GM23338 (cell line): ENCODE results near the gene CSNK1A1.

Source experiments
- CREB1 ChIP-seq: fragments of 250-450 bp; sonication (Bioruptor Pico); IDR thresholded peaks from 2 replicates; pipeline ENCODE4 v1.5.0; 2020; ENCODE audit warnings: low read depth, mild to moderate bottlenecking, moderate library complexity
- EZH2 ChIP-seq: fragments of 200-600 bp; sonication (generic); IDR thresholded peaks from one replicate; pipeline ENCODE4 v1.8.0; 2017; ENCODE audit warnings: antibody characterized with exemption, mild to moderate bottlenecking, low read depth; ENCODE audit not compliant: unreplicated experiment
- EZH2phosphoT487 ChIP-seq: fragments of 200-600 bp; sonication (generic); IDR thresholded peaks from one replicate; pipeline ENCODE4 v1.8.1; 2018; ENCODE audit warnings: antibody characterized with exemption; ENCODE audit not compliant: unreplicated experiment
- NANOG ChIP-seq: IDR thresholded peaks from 2 replicates; pipeline ENCODE4 v1.6.1; 2016; ENCODE audit warnings: antibody characterized with exemption, borderline replicate concordance
- POLR2AphosphoS5 ChIP-seq: IDR thresholded peaks from 2 replicates; pipeline ENCODE4 v1.6.1; 2016; ENCODE audit warnings: antibody characterized with exemption, low read depth
- TF ChIP-seq, protein P1 (sequence below), 2 experiments: fragments of 200-600 bp in 1 of 2; sonication (generic) in 1 of 2; conservative IDR thresholded peaks; 2 replicates each; pipeline versions ENCODE4 v1.5.1 to v1.6.1; 2016 to 2017; ENCODE audit warnings: antibody characterized with exemption in 2 of 2, low read depth in 2 of 2, mild to moderate bottlenecking in 2 of 2, moderate library complexity in 1 of 2
- TF ChIP-seq, protein P2 (sequence below): IDR thresholded peaks from one replicate; pipeline ENCODE4 v1.6.1; 2018; ENCODE audit warnings: antibody characterized with exemption; ENCODE audit not compliant: unreplicated experiment
- TF ChIP-seq, protein P3 (sequence below): IDR thresholded peaks from 2 replicates; pipeline ENCODE4 v1.6.1; 2016; ENCODE audit warnings: antibody characterized with exemption

DNA sequence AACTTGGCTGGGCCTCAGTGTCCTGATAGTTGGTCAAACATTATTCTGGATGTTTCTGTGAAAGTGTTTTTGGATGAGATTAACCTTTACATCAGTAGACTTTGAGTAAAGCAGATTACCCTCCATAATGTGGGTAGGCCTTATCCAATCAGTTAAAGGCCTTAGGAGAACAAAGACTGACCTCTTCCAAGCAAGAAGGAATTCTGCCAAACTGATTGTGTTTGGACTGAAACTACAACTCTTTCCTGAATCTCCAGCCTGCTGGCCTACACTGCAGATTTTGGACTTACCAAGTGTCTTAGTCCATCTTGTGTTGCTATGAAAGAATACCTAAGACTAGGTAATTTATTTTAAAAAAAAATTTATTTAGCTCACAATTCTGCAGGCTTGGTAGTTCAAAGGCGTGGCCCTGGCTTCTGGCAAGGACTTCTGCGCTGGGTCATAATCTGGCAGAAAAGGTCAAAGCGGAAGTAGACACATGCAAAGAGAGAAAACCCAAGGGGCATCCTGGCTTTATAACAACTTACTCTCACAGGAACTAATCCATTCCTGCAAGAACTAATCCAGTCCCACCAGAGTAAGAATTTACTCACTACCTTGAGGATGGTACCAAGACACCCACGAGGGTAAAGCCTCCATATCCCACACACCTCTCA is 21.5 kb upstream of the CSNK1A1 start:
- TF ChIP-seq, protein P1, sequence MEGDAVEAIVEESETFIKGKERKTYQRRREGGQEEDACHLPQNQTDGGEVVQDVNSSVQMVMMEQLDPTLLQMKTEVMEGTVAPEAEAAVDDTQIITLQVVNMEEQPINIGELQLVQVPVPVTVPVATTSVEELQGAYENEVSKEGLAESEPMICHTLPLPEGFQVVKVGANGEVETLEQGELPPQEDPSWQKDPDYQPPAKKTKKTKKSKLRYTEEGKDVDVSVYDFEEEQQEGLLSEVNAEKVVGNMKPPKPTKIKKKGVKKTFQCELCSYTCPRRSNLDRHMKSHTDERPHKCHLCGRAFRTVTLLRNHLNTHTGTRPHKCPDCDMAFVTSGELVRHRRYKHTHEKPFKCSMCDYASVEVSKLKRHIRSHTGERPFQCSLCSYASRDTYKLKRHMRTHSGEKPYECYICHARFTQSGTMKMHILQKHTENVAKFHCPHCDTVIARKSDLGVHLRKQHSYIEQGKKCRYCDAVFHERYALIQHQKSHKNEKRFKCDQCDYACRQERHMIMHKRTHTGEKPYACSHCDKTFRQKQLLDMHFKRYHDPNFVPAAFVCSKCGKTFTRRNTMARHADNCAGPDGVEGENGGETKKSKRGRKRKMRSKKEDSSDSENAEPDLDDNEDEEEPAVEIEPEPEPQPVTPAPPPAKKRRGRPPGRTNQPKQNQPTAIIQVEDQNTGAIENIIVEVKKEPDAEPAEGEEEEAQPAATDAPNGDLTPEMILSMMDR (conservative IDR thresholded peaks at IDR 0.05; ENCODE audit: low read depth in 2 of 2), result no peak
- TF ChIP-seq POLR2AphosphoS5 (no peak), EZH2 (no peak), CREB1 (CRISPR knock-in tag) (no peak), NANOG (no peak), EZH2phosphoT487 (no peak)
- TF ChIP-seq, protein P2, sequence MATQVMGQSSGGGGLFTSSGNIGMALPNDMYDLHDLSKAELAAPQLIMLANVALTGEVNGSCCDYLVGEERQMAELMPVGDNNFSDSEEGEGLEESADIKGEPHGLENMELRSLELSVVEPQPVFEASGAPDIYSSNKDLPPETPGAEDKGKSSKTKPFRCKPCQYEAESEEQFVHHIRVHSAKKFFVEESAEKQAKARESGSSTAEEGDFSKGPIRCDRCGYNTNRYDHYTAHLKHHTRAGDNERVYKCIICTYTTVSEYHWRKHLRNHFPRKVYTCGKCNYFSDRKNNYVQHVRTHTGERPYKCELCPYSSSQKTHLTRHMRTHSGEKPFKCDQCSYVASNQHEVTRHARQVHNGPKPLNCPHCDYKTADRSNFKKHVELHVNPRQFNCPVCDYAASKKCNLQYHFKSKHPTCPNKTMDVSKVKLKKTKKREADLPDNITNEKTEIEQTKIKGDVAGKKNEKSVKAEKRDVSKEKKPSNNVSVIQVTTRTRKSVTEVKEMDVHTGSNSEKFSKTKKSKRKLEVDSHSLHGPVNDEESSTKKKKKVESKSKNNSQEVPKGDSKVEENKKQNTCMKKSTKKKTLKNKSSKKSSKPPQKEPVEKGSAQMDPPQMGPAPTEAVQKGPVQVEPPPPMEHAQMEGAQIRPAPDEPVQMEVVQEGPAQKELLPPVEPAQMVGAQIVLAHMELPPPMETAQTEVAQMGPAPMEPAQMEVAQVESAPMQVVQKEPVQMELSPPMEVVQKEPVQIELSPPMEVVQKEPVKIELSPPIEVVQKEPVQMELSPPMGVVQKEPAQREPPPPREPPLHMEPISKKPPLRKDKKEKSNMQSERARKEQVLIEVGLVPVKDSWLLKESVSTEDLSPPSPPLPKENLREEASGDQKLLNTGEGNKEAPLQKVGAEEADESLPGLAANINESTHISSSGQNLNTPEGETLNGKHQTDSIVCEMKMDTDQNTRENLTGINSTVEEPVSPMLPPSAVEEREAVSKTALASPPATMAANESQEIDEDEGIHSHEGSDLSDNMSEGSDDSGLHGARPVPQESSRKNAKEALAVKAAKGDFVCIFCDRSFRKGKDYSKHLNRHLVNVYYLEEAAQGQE, result no peak
- TF ChIP-seq, protein P3, sequence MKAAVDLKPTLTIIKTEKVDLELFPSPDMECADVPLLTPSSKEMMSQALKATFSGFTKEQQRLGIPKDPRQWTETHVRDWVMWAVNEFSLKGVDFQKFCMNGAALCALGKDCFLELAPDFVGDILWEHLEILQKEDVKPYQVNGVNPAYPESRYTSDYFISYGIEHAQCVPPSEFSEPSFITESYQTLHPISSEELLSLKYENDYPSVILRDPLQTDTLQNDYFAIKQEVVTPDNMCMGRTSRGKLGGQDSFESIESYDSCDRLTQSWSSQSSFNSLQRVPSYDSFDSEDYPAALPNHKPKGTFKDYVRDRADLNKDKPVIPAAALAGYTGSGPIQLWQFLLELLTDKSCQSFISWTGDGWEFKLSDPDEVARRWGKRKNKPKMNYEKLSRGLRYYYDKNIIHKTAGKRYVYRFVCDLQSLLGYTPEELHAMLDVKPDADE, result no peak
